HG03571 (cell line): Measurements from ENCODE around the gene ALS2CL.

Experiments used
- ATAC-seq: cut with Tn5 transposase; IDR thresholded peaks from one replicate; pipeline ENCODE4 v1.9.1; 2021; ENCODE audit not compliant: unreplicated experiment

ALS2CL gene

GRCh38 chr3:46642971-46643370 lies 50.5 kb downstream of the ALS2CL start:
- ATAC-seq: no peak

DNA sequence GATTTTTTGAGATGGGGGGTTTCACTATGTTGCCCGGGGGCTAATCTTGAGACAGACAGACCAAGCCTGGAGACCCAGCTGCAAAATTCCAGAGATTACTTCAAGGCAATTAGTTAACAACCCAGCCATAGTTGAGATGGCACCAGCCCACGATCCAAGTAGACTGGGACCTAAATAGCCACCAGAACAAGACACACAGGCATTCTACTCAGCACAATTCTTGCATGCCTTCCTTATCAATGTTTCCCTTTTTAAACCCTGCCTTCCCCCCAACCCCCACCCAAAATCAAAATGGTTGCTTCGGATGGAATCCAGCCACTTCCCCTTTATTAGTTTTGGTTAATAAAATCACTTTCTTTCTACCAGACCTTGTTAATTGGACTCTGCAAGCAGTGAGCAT lies 52.6 kb downstream of the ALS2CL start:
- ATAC-seq: no peak

- no peak for ATAC-seq
These were observed 54.3 kb downstream of the ALS2CL start for GRCh38 chr3:46639221-46639620.

GRCh38 chr3:46634856-46635255 lies 58.6 kb downstream of the ALS2CL start:
- no peak for ATAC-seq

DNA sequence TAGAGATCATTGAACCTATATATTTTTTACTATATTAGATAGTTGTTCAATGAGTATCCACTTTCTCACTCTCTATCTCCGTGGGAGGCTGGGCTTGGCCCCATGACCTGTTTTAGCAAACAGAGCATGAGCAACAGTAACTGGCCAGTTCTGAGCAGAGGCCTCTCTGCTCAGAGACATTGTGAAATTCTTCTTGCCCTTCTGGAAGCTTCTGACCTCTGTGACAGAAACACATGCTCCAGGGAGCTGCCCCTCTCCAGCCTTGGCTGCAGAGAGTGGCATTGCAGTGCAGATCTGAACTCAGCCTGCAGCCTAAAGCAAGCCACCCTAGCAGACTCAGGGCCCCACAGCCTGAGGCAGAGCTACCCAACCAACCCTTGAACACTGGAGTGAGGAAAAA lies 60.7 kb downstream of the ALS2CL start:
- ATAC-seq: no peak

- ATAC-seq: no peak
These were observed 63.6 kb downstream of the ALS2CL start for GRCh38 chr3:46629551-46630517.

DNA sequence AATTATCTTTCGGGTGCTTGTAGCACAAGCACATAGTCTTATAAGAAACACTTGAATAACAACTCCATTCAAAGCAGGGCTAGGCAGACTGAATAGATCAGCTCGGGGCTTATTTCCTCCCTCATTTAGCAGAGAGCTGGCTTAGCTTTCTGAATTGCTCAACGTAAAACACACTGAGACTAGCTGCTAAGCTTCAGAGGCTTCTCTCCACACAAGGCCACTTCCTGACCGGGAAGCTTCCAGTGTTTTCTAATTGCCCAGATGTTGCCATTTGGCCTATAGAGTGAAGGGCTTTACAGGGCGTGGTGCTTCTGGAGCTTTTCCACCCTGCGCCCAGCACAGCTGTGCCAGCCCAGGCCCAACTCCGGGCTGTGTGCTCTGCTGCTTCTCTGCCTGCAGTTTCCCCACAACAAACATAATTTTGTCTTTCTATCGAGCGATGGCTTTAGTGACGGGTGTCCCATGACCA lies 64.5 kb downstream of the ALS2CL start:
- ATAC-seq: no peak

- no peak for ATAC-seq
These were observed 66.4 kb downstream of the ALS2CL start for GRCh38 chr3:46627078-46627477.

GRCh38 chr3:46626039-46626438 lies 67.4 kb downstream of the ALS2CL start:
- no peak for ATAC-seq

GRCh38 chr3:46624975-46625490 lies 68.4 kb downstream of the ALS2CL start:
- ATAC-seq: no peak

DNA sequence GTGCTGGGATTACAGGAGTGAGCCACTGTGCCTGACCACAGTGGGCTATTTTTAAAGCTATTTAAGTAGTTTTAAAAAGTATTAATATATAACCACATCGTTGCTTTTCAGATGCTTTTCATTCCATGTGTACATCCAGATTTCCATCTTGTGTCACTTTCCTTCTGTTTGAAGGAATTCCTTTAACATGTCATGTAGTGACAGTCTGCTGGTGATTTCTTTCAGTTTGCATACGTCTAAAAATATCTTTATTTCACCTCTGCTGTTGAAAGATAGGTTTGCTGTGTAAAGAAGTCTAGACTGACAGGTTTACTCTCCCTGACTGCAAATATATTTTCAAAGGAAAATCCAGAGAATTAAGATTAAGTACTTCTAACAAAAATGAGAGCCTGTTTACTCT lies 68.9 kb downstream of the ALS2CL start:
- ATAC-seq: no peak

- ATAC-seq: no peak
These were observed 73.4 kb downstream of the ALS2CL start for GRCh38 chr3:46619845-46620778.
